HG02798 (cell line): ENCODE results near the gene DDX39B.
"Not testable (repeated sequence)": the region's sequence is repeated elsewhere in the genome, so short reads cannot be mapped to it uniquely, and the experiment has no call there.

ENCODE experiments used
- ATAC-seq: cut with Tn5 transposase; IDR thresholded peaks from one replicate; pipeline ENCODE4 v1.9.1; 2021; ENCODE audit warnings: mild to moderate bottlenecking; ENCODE audit not compliant: unreplicated experiment, poor library complexity

The DDX39B gene

GRCh38 chr6:31490115-31490873 is 51.5 kb downstream of the DDX39B start:
- ATAC-seq, result no peak

GRCh38 chr6:31489086-31489485 is 52.7 kb downstream of the DDX39B start:
- ATAC-seq, result no peak

- not testable (repeated sequence) for ATAC-seq
These were observed 54.1 kb downstream of the DDX39B start for GRCh38 chr6:31487674-31488073.

- ATAC-seq, result not testable (repeated sequence)
These were observed 55.6 kb downstream of the DDX39B start for GRCh38 chr6:31486065-31486837.

- ATAC-seq, result no peak
These were observed 56.7 kb downstream of the DDX39B start for GRCh38 chr6:31485055-31485454.

- no peak for ATAC-seq
These were observed 58.4 kb downstream of the DDX39B start for GRCh38 chr6:31483392-31483791.

GRCh38 chr6:31480574-31480973 is 61.2 kb downstream of the DDX39B start:
- no peak for ATAC-seq
